Esophagus muscularis mucosa (tissue), 4 donors: ENCODE measurements around the gene RGS7BP. TPM values are rescaled to one million over a fixed set of nuclear protein-coding genes. Genes with fewer than 3 reads are reported as not detected.

ENCODE experiments used
- DNase-seq: peaks from one replicate; pipeline ENCODE4 v3.0.0-alpha.2; 2017; ENCODE audit errors: extremely low spot score
- H3K27ac ChIP-seq, 4 donors: fragments of 200-600 bp; sonication (generic); replicated peaks in 1 of 4; 1 replicate in 3 of 4; 2 replicates in 1 of 4; pipeline ENCODE4 v1.5.1; 2016 to 2019; ENCODE audit warnings: mild to moderate bottlenecking in 1 of 4
- H3K27me3 ChIP-seq, 4 donors: fragments of 200-600 bp; sonication (generic); one replicate each; pipeline versions ENCODE4 v1.5.1 to v1.6.0; 2016 to 2019
- H3K36me3 ChIP-seq, 4 donors: fragments of 200-600 bp; sonication (generic); one replicate each; pipeline ENCODE4 v1.5.1; 2016 to 2019
- H3K4me1 ChIP-seq, 4 donors: fragments of 200-600 bp; sonication (generic); one replicate each; pipeline ENCODE4 v1.5.1; 2016 to 2019
- H3K4me3 ChIP-seq, 4 donors: fragments of 200-600 bp; sonication (generic); 1 replicate in 2 of 4; 2 replicates in 2 of 4; pipeline ENCODE4 v1.5.1; 2016 to 2019; ENCODE audit warnings: mild to moderate bottlenecking in 4 of 4, moderate library complexity in 1 of 4
- H3K9me3 ChIP-seq, 4 donors: fragments of 200-600 bp; sonication (generic); 1 replicate in 3 of 4; 2 replicates in 1 of 4; pipeline ENCODE4 v1.5.1; 2016 to 2019
- EP300 ChIP-seq: sonication (generic); formaldehyde crosslinking; IDR thresholded peaks from one replicate; pipeline ENCODE4 v1.6.1; 2017; ENCODE audit warnings: antibody characterized with exemption
- POLR2A ChIP-seq: fragments of 450-650 bp; IDR thresholded peaks from one replicate; pipeline ENCODE4 v1.6.1; 2017; ENCODE audit warnings: antibody characterized with exemption, moderate library complexity, mild to moderate bottlenecking, low read depth
- POLR2AphosphoS5 ChIP-seq, 2 donors: sonication (generic); formaldehyde crosslinking; IDR thresholded peaks; one replicate each; pipeline ENCODE4 v1.6.1; 2017; ENCODE audit warnings: antibody characterized with exemption in 2 of 2
- WGBS: methylation state at CpG from one replicate; pipeline ENCODE4 v1.1.5; 2018; 5-methylcytosine and 5-hydroxymethylcytosine counted together
- intact Hi-C: fragments of 100-400 bp; cut with DNase I; formaldehyde crosslinking; loops from one replicate; pipeline ENCODE4 v1.15.1; 2023
- total RNA-seq, 4 donors: library from RNA; depleted of rRNA; stranded (reverse); fragments of >200 nt; gene quantifications; one replicate each; pipeline versions ENCODE4 v1.1.0 to v1.2.1, GENCODE V29; 2016
- TF ChIP-seq, protein P1 (sequence below), 3 experiments: fragments of 200-600 bp in 2 of 3; fragments of 450-650 bp in 1 of 3; sonication (generic) in 2 of 3; IDR thresholded peaks; one replicate each; pipeline ENCODE4 v1.5.1; 2017 to 2019; ENCODE audit warnings: antibody characterized with exemption in 3 of 3, mild to moderate bottlenecking in 2 of 3, moderate library complexity in 1 of 3

The RGS7BP gene
- total RNA-seq, 4 donors from 2014 or later: 1.2 to 4.7 (median 4.1) TPM

- no peaks in the 10 kb centered on the region for H3K27me3 ChIP-seq
- no peaks in the 10 kb centered on the region for H3K9me3 ChIP-seq
- intact Hi-C loops: no loop called here
- no peak for DNase-seq
- H3K4me3 ChIP-seq: no peak overlapping the region
- H3K36me3 ChIP-seq: no peaks in the 10 kb centered on the region
- H3K27ac ChIP-seq: no peak overlapping the region
- no peak for TF ChIP-seq POLR2A
- TF ChIP-seq, protein P1, sequence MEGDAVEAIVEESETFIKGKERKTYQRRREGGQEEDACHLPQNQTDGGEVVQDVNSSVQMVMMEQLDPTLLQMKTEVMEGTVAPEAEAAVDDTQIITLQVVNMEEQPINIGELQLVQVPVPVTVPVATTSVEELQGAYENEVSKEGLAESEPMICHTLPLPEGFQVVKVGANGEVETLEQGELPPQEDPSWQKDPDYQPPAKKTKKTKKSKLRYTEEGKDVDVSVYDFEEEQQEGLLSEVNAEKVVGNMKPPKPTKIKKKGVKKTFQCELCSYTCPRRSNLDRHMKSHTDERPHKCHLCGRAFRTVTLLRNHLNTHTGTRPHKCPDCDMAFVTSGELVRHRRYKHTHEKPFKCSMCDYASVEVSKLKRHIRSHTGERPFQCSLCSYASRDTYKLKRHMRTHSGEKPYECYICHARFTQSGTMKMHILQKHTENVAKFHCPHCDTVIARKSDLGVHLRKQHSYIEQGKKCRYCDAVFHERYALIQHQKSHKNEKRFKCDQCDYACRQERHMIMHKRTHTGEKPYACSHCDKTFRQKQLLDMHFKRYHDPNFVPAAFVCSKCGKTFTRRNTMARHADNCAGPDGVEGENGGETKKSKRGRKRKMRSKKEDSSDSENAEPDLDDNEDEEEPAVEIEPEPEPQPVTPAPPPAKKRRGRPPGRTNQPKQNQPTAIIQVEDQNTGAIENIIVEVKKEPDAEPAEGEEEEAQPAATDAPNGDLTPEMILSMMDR (IDR thresholded peaks at IDR 0.05): no peak
- no peak for TF ChIP-seq POLR2AphosphoS5 (IDR thresholded peaks at IDR 0.05)
- no peak for TF ChIP-seq EP300
- 58% methylated on average over 10 of the region's 10 CpGs for WGBS
- H3K4me1 ChIP-seq: no peaks in the 10 kb centered on the region
Measured at GRCh38 chr5:64637837-64638443, 132.1 kb downstream of the RGS7BP start.

- Histone ChIP-seq H3K4me1 (peaks cover 0 to 13% (median 3%) of the 10 kb centered on the region in 4 donors), H3K27ac (no peak overlapping the region), H3K36me3 (no peaks in the 10 kb centered on the region), H3K4me3 (no peak overlapping the region), H3K9me3 (no peaks in the 10 kb centered on the region), H3K27me3 (no peaks in the 10 kb centered on the region)
- TF ChIP-seq POLR2AphosphoS5 (IDR thresholded peaks at IDR 0.05): no peak
- TF ChIP-seq POLR2A: no peak
- TF ChIP-seq, protein P1 (IDR thresholded peaks at IDR 0.05): no peak
- TF ChIP-seq EP300: no peak
- intact Hi-C loops: no loop called here
- DNase-seq: no peak
Measured at GRCh38 chr5:64644831-64645230, 139.0 kb downstream of the RGS7BP start.

DNA sequence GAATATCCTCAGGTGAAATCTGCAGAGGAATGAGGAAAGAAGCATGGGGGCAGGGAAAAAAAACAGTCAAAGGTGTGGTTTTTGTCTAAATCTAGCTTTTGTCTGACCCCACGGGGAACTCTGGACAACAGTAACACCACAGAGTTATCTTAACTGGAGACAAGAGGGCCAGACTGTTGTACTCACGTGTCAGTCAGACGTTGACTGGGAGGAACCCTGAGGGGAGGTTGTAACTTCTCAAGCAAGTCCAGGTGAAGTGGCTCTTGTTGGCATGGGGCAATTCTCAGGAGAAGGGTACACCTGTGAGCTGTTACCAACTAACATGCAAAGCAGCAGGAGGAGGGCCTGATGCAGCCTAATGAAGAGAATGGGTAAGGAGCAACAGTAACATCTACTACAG is 140.4 kb downstream of the RGS7BP start:
- no peaks in the 10 kb centered on the region for H3K27me3 ChIP-seq
- no peaks in the 10 kb centered on the region for H3K36me3 ChIP-seq
- 79% methylated on average over 3 of the region's 3 CpGs for WGBS
- no peak overlapping the region for H3K4me3 ChIP-seq
- H3K27ac ChIP-seq: no peak overlapping the region
- TF ChIP-seq POLR2AphosphoS5 (IDR thresholded peaks at IDR 0.05): no peak
- no peak for TF ChIP-seq POLR2A
- TF ChIP-seq EP300: no peak
- TF ChIP-seq, protein P1 (IDR thresholded peaks at IDR 0.05): no peak
- H3K4me1 ChIP-seq: peaks cover 0 to 13% (median 3%) of the 10 kb centered on the region in 4 donors
- no peaks in the 10 kb centered on the region for H3K9me3 ChIP-seq
- DNase-seq: no peak
- intact Hi-C loops: no loop called here

DNA sequence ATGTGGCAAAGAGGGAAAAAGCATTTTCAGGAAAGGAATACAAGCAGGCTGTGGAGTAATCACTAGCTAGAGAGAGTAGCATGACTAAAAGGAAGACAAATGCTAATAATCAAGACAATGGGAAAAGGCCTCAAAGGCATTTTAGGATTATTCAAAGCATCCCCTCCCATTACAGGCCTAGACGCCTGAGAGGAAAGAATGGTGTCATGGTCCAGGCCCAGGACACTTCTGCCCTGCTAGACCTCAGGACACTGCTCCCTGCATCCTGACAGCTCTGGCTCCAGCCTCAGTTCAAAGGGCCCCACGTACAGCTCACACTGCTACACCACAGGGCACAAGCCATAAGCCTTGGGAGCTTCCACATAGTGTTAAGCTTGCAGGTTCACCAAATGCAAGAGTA is 143.7 kb downstream of the RGS7BP start:
- intact Hi-C loops: no loop called here
- 63% methylated on average over 2 of the region's 2 CpGs for WGBS
- TF ChIP-seq POLR2A: no peak
- TF ChIP-seq POLR2AphosphoS5 (IDR thresholded peaks at IDR 0.05): no peak
- TF ChIP-seq, protein P1 (IDR thresholded peaks at IDR 0.05): no peak
- no peak for TF ChIP-seq EP300

More for the DNA sequence above, 143.7 kb downstream of the RGS7BP start:
- Histone ChIP-seq H3K36me3 (no peaks in the 10 kb centered on the region), H3K27me3 (no peaks in the 10 kb centered on the region), H3K9me3 (no peaks in the 10 kb centered on the region), H3K4me1 (peaks cover 0 to 11% (median 3%) of the 10 kb centered on the region in 4 donors), H3K27ac (no peak overlapping the region), H3K4me3 (no peak overlapping the region)
- DNase-seq: no peak
